Astrocyte of the spinal cord (primary cell): ENCODE results near the gene RDM1.

ENCODE experiments used
- DNase-seq: peaks from one replicate; pipeline ENCODE4 v3.0.0; 2011; ENCODE audit warnings: low read depth, low spot score
- H3K4me3 ChIP-seq: 2 replicates; pipeline ENCODE4 v1.5.1; 2011; ENCODE audit warnings: low read depth, mild to moderate bottlenecking, low read length, moderate library complexity
- CTCF ChIP-seq: IDR thresholded peaks from 2 replicates; pipeline ENCODE4 v1.5.1; 2012; ENCODE audit warnings: low read depth, mild to moderate bottlenecking, low read length, inconsistent platforms
- in situ Hi-C: cut with HindIII; loops from 2 replicates; pipeline ENCODE4 v1.10.0; 2017; ENCODE audit warnings: low sequenced_read_pairs

RDM1 gene

DNA sequence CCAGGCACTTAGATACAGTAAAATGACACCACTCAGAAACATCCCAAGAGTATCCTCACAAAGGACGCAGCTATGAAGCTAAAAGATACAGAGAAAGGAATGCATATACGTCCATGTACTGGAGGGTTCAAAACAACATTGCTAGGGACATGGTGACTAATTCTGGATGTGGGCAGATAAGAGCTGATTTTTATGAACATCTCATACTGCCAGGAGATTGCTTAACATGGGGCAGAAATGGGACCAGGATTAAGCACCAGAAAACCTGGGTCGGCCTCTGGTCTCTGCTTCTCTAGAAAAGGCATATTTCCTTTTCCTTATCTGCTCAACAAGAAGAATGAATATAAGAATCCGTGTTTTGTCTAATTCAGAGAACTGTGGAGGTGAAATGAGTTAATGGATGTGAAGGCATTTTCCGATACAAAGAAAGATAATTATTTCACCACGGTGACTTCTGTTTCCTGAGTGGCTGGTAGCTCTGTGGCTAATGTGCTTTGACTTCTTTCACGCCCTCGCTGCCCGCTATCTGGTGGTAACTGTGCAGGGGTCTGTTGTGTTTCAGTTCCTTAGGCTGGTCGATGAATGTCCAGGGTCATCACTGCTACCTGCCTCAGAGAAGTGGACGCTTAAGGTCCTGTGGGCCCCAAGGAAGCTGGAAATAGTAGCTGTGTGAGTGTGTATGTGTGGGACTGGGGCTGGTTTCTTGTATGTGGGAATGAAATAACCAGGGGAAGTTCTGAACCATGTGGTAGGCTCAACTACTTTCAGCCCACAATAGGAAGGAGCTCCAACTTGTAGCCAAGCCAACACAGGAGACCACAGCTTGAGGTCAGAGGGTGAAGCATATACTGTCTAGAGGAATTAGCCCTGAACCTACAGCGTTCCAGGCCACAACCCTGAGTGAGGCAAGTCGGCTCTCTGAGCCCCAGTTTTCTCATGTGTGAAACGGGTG is 34.7 kb downstream of the RDM1 start:
- TF ChIP-seq CTCF: no peak
- H3K4me3 ChIP-seq: no peak overlapping the region
- no peak for DNase-seq
- in situ Hi-C loops: no loop called here

GRCh38 chr17:35894206-35894605 is 36.4 kb downstream of the RDM1 start:
- in situ Hi-C loops: no loop called here
- H3K4me3 ChIP-seq: no peak overlapping the region
- no peak for TF ChIP-seq CTCF
- no peak for DNase-seq

- DNase-seq: no peak
- no peak overlapping the region for H3K4me3 ChIP-seq
- in situ Hi-C loops: no loop called here
- TF ChIP-seq CTCF: no peak
These were observed 36.8 kb downstream of the RDM1 start for GRCh38 chr17:35893751-35894150.

- in situ Hi-C loops: no loop called here
- TF ChIP-seq CTCF: no peak
- DNase-seq: no peak
- H3K4me3 ChIP-seq: no peak overlapping the region
These were observed 38.2 kb downstream of the RDM1 start for GRCh38 chr17:35892091-35893035.

- H3K4me3 ChIP-seq: no peak overlapping the region
- no peak for DNase-seq
- in situ Hi-C loops: no loop called here
- TF ChIP-seq CTCF: no peak
These were observed 39.3 kb downstream of the RDM1 start for GRCh38 chr17:35891269-35891668.

- no peak for DNase-seq
- TF ChIP-seq CTCF: no peak
- in situ Hi-C loops: no loop called here
- H3K4me3 ChIP-seq: no peak overlapping the region
These were observed 39.8 kb downstream of the RDM1 start for GRCh38 chr17:35890774-35891155.
